Measurements from ENCODE around the gene JPT2.
"Not testable (repeated sequence)": the region's sequence is repeated elsewhere in the genome, so short reads cannot be mapped to it uniquely, and the experiment has no call there.

The JPT2 gene

GRCh38 chr16:1677339-1677738 is 740 bp upstream of the JPT2 start:
- DNase-seq = no peak

- DNase-seq = peak; percentile 22
Measured at GRCh38 chr16:1678500-1679098, 520 bp downstream of the JPT2 start.

- DNase-seq = no peak
Measured at GRCh38 chr16:1680361-1680760, 2.3 kb downstream of the JPT2 start.

GRCh38 chr16:1681032-1681431 is 3.0 kb downstream of the JPT2 start:
- no peak for DNase-seq

GRCh38 chr16:1687427-1688316 is 9.6 kb downstream of the JPT2 start:
- DNase-seq = no peak

GRCh38 chr16:1688807-1689560 is 10.9 kb downstream of the JPT2 start:
- no peak for DNase-seq

GRCh38 chr16:1689853-1690252 is 11.8 kb downstream of the JPT2 start:
- DNase-seq = no peak

GRCh38 chr16:1690810-1691209 is 12.7 kb downstream of the JPT2 start:
- DNase-seq = no peak

GRCh38 chr16:1691276-1691675 is 13.2 kb downstream of the JPT2 start:
- DNase-seq = no peak

GRCh38 chr16:1691956-1692355 is 13.9 kb downstream of the JPT2 start:
- no peak for DNase-seq

GRCh38 chr16:1696863-1697262 is 18.8 kb downstream of the JPT2 start:
- DNase-seq = no peak

GRCh38 chr16:1698680-1699079 is 20.6 kb downstream of the JPT2 start:
- DNase-seq = no peak

GRCh38 chr16:1700246-1700645 is 22.2 kb downstream of the JPT2 start:
- DNase-seq = no peak

GRCh38 chr16:1701216-1701878 is 23.3 kb downstream of the JPT2 start:
- no peak for DNase-seq

GRCh38 chr16:1705324-1705687 is 27.2 kb downstream of the JPT2 start:
- not testable (repeated sequence) for DNase-seq

- peak; percentile 84 for DNase-seq
Measured at GRCh38 chr16:1705688-1706385, 27.8 kb downstream of the JPT2 start, which contains the start of gene MAPK8IP3. MAPK8IP3 (plus strand) TSS chr16:1706195; CDS start chr16:1706340, 145 bp downstream.

- DNase-seq = no peak
Measured at GRCh38 chr16:1706386-1707192, 28.5 kb downstream of the JPT2 start.

GRCh38 chr16:1707193-1707790 is 29.2 kb downstream of the JPT2 start:
- DNase-seq = no peak

GRCh38 chr16:1708083-1708767 is 30.1 kb downstream of the JPT2 start:
- no peak for DNase-seq

- no peak for DNase-seq
Measured at GRCh38 chr16:1708768-1709180, 30.7 kb downstream of the JPT2 start.
